Left forelimb (tissue), 1 donor: Measurements from ENCODE around the gene RASL10B.
"Not testable (repeated sequence)": the region's sequence is repeated elsewhere in the genome, so short reads cannot be mapped to it uniquely, and the experiment has no call there.

Experiments
- DNase-seq: peaks from one replicate; pipeline ENCODE4 v3.0.0-alpha.2; 2018; ENCODE audit warnings: low spot score

Gene RASL10B

GRCh38 chr17:35731239-35731916 lies at the start of gene RASL10B:
Gene RASL10B (plus strand): TSS chr17:35731639. CDS start chr17:35735185, 3,546 bp downstream.
- no peak for DNase-seq

- DNase-seq: no peak
Observed at GRCh38 chr17:35683591-35683990, 47.8 kb upstream of the RASL10B start.

DNA sequence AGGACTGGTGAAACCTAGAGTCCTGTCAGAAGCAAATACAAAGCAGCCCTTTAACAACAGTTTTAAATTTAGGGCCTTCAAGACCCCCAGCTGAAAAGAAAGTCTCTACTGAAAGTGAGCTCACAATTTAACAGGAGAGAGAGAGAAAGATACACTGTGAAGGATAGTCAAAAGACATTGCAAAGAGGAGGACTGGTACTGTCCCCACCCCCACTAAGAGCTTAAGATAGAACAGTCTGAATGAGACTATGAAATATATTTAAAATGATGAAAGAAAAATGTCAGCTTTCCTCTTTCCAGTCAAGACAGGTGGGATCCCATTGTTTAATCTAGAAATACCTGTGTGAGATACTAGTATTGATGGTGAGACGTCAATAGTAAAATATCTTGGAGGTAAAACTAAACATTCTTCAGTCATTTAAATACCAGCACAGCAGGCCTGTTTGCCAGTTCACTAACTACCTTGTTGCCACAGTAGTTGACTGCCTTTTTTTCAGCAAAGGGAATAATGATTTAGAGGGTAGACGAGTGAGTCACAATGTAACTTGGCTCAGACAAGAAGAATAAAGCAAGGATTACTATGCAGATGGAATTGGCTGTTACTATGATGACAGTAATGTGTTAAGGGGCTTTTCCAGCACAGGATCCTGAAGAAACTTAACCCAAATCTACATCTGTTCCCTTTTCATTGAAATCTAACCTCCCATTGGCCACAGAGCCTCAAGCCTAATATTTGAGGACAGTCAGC lies 47.2 kb upstream of the RASL10B start:
- no peak for DNase-seq

GRCh38 chr17:35692512-35693210 lies 38.8 kb upstream of the RASL10B start:
- DNase-seq: no peak

- DNase-seq: no peak
Observed at GRCh38 chr17:35693662-35694061, 37.8 kb upstream of the RASL10B start.

DNA sequence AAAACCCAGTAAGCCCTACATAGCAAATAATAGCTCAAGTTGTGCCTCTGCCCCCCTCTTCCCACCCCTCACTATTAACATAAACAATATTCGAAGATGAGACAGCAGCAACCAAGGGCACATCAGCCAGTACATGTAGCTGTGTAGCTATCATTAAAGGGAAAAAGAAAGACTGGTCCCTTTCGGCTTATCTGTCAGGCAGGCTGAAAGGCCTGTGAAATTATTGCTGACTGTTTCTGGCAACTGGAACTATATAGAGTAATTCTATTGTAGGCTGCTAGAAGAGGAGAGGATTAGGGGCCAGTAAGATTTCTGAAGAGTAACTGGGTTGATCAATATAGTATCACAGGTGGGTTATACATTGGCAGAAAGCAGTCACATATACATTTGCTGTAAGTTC lies 36.5 kb upstream of the RASL10B start:
- no peak for DNase-seq

DNA sequence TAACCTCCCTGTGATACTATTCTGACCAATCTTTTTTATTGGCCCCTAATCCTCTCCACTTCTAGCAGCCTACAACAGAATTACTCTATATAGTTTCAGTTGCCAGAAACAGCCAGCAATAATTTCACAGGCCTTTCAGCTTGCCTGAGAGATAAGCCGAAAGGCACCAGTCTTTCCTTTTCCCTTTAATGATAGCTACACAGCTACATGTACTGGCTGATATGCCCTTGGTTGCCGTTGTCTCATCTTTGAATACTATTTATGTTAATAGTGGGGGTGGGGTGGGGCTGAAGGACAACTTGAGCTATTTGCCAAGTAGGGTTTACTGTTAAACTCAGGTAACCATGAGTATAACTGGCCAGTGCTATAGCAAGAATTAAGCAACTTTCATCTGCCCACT lies 35.8 kb upstream of the RASL10B start:
- DNase-seq: no peak

GRCh38 chr17:35698800-35699199 lies 32.6 kb upstream of the RASL10B start:
- DNase-seq: no peak

GRCh38 chr17:35700150-35700549 lies 31.3 kb upstream of the RASL10B start:
- no peak for DNase-seq

GRCh38 chr17:35701491-35701890 lies 29.9 kb upstream of the RASL10B start:
- DNase-seq: no peak

DNA sequence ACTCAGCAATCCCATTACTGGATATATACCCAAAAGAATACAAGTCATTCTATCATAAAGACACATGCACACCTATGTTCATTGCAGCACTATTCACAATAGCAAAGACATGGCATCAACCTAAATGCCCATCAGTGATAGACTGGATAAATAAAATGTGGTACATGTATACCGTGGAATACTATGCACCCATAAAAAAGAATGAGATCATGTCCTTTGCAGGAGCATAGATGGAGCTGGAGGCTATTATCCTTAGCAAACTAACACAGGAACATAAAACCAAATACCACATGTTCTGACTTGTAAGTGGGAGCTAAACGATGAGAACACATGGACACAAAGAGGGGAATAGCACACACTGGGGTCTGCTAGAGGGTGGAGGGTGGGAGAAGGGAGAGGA lies 28.1 kb upstream of the RASL10B start:
- DNase-seq: not testable (repeated sequence)

- no peak for DNase-seq
Observed at GRCh38 chr17:35705230-35705629, 26.2 kb upstream of the RASL10B start.

DNA sequence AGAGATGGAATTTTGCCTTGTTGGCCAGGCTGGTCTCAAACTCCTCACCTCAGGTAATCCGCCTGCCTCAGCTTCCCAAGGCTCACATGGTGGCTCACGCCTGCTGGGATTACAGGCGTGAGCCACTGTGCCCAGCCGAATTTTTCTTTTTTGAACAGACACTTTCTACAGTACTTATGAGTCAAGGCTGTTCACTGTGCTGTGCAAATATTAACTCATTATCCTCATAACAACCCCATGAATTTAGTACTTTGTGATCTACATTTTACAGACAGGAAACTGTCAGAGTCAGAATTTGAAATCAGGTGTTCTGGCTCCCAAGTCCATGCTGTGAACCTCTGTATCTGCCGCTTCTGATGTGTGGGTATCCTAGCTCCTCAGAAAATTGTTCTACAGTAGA lies 25.7 kb upstream of the RASL10B start:
- DNase-seq: no peak

DNA sequence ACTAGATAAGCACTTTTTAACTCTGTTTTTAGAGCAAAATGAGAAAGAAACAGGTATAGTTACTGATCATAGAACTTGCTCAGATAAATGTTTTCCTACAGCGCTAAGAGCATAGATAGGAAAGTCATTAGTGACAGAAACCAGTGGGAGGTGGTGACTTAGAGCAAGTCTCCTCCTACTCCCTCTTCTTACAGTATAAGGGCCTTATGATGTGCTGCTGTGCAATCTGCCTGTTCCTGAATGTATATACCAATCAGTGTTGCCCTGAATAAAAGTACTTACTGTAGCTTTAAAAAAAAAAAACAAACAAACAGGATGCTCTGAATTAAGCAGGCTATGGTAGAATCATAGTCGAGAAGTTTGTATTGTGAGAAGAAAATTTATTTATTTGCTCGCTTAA lies 23.3 kb upstream of the RASL10B start:
- DNase-seq: no peak

DNA sequence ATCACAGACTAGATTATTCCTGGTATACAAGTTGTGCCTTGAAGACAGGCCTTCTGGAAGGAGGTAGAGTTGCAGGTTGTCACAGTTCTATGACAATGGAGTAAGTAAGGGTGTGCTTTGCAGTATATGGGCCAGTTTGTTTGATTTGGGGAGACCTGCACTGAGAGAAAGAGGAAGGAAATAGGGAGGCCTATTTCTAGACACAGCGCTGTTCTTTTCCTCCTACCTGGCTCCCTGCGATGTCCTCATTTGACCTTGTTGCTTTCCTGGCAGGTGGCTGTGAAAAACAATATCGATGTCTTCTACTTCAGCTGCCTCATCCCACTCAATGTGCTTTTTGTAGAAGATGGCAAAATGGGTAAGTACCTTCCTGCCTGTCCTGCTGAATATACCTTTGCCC lies 22.5 kb upstream of the RASL10B start:
- no peak for DNase-seq

DNA sequence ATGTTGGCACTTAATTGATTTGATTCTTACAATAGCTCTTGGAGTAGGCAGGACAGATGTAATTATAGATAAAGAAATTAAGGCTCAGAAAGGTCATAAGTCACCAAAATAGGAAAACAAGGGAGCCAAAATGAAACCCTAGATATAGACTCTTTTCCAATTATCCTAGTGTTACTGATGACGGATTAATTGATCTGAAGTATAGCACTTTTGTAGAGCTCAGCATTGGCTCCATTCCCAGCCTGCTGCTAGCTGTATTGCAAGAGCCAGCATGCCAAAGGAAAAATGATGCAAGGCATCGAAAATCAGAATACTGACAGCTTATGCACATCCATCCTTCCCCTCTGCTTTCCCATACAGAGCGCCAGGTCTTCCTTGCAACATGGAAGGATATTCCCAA lies 21.6 kb upstream of the RASL10B start:
- DNase-seq: no peak

- DNase-seq: no peak
Observed at GRCh38 chr17:35710950-35711349, 20.5 kb upstream of the RASL10B start.

DNA sequence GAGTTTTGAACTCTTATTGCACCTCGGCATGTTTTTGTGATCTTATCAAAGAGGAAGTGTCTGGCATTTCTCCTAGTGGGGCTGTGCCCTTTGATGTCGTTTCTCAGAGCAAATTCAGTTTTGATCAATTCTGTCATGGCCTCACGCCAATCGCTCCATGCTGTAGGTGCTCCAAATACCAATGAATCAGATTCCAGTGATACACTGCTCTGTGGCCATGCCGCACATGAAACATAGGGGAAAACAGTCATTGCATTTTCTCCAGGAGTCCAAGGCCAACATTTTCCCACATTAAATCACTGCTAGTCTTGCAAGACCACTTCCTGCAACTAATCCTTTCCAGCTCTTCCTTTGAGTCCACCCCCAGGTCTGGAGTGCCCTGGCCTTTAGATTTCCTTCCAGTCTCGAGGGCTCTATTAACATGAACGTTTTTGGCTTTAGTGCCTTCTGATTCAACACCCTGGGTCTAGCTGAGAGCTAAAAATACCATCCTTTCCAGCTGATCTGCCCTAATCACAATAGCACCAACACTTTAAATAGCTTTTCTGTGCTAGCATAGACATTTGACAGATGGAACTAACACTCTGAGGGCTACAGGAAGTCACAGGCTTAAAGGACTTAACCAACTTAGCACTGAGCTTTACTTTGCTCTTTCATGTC lies 18.2 kb upstream of the RASL10B start:
- DNase-seq: no peak

- no peak for DNase-seq
Observed at GRCh38 chr17:35714988-35715387, 16.5 kb upstream of the RASL10B start.

DNA sequence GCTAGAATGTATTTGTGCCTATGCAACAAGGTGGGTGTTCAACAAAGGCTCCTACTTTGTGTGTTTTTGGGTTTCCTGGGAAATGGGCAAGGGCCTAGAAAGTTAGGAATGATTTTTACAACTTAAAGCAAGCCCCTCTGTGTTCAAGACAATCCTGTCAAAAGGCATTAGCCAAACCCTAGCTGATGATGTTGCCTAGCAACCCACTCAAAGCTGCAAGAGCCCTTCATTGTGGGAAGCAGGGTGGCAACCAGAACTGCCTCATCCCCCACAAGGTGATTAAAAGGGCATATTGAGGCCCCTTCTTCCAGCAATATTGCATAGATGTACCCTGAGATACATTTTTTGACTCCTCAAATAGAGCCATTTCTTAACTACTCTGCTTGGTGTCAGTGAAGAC lies 16.0 kb upstream of the RASL10B start:
- DNase-seq: no peak

DNA sequence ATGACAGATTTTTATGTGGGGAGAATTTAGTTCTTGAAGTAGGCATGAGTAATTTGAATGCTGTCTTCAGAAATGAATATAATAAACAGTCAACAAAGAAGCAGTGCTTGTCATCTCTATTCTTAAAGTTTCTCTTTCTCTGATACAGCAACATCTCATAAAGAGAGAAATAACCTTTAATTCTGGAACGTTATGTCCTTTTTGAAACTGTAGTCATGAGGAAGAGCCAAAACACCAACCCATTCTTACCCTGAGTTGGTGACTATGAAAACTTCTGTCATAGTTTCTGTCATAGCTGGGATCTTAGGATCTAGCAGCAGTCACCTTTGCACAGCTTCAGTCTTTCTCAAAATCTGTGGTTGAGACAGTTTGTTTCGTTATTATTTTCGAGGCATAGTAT lies 15.3 kb upstream of the RASL10B start:
- DNase-seq: no peak

- no peak for DNase-seq
Observed at GRCh38 chr17:35716897-35717465, 14.5 kb upstream of the RASL10B start.
